ENCODE data around the gene SHISA5. TPM values are rescaled to one million over a fixed set of nuclear protein-coding genes. Genes with fewer than 3 reads are reported as not detected.

The SHISA5 gene
- total RNA-seq, 2 experiments from 2014 or later, result 266 to 271 TPM

- H3K9me3 Mint-ChIP-seq, result no peaks in the 10 kb centered on the region
- CTCF ChIA-PET, result interaction anchor here (1.4 to 8.0 kb wide), 2 partner anchors 8 to 10 kb away, joined by 6 to 76 read pairs; no protein-coding TSS in a partner anchor
- DNase-seq, result no peak
- no peaks in the 10 kb centered on the region for H3K27me3 Mint-ChIP-seq
- H3K4me1 Mint-ChIP-seq, result peaks cover 51% of the 10 kb centered on the region
- H3K36me3 Mint-ChIP-seq (ENCODE audit: low read depth), result peaks cover 35% of the 10 kb centered on the region
- H3K4me3 Mint-ChIP-seq, result peak overlapping the region; percentile 96
- H3K27ac Mint-ChIP-seq, result peak overlapping the region; percentile 42
- POLR2A ChIA-PET, result interaction anchor here (0.7 kb wide), 1 partner anchor 107 kb away, joined by 5 read pairs; no protein-coding TSS in a partner anchor
Measured at GRCh38 chr3:48441940-48442339, 62.0 kb downstream of the SHISA5 start.

- DNase-seq, result no peak
- CTCF ChIA-PET, result interaction anchor here (1.2 to 1.4 kb wide), 2 partner anchors 10 to 26 kb away, joined by 5 to 6 read pairs; partner anchors contain the start of gene PLXNB1
- Mint-ChIP-seq H3K4me3 (peak overlapping the region; percentile 96), H3K4me1 (peaks cover 41% of the 10 kb centered on the region), H3K27me3 (no peaks in the 10 kb centered on the region), H3K36me3 (ENCODE audit: low read depth) (peaks cover 30% of the 10 kb centered on the region), H3K27ac (peak overlapping the region; percentile 91), H3K9me3 (no peaks in the 10 kb centered on the region)
- POLR2A ChIA-PET, result no interaction called here
Measured at GRCh38 chr3:48440590-48440958, 63.4 kb downstream of the SHISA5 start.

DNA sequence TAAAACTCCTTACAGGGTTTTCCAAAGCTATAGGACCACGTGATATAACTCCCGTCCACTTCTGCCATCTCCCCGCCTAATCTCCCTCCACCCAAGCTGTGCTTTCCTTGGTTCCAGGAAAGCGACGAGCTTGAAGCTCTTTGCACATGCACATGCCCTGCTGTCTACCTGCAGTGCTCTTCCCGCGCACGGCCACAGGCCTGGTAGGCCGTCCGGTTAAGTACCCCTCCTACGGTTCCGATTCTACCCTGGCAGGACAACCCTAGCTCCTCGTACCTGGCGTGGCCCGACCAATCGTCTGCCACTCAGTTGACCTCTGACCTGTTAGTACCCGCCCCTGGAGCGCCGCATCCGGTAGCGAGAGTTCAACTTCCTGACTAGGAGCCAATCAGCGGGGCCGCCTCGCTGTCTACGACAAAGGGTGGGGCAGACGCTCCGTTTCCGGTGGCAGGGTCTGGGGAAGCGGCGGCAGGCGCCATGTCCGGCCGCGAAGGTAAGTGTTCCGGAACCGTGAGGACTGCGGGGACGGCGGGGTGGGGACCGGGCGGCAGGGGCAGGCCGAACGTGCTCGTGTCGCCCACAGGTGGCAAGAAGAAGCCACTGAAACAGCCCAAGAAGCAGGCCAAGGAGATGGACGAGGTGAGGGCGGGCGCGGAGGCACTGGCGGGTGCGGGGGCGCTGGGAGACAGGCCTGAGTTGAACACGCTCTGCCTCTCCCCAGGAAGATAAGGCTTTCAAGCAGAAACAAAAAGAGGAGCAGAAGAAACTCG lies 64.0 kb downstream of the SHISA5 start, which contains the start of the genes CCDC51 and TMA7:
Gene CCDC51 (minus strand): TSS at position 300 of the 770 bp plus-strand sequence. CDS start 4,991 bp downstream, outside the sequence.
Gene TMA7 (plus strand): TSS at position 438 of the 770 bp plus-strand sequence. CDS start 40 bp downstream, at position 478.
- Mint-ChIP-seq H3K9me3 (no peaks in the 10 kb centered on the region), H3K4me3 (peak within 1 kb of the TSS; percentile 96), H3K4me1 (peaks cover 38% of the 10 kb centered on the region), H3K27ac (peak within 1 kb of the TSS; percentile 91), H3K36me3 (ENCODE audit: low read depth) (peaks cover 30% of the 10 kb centered on the region), H3K27me3 (no peaks in the 10 kb centered on the region)
- ChIA-PET CTCF (interaction anchor here (0.7 to 1.4 kb wide), 9 partner anchors 9 to 119 kb away, joined by 3 to 7 read pairs (median 4); partner anchors contain the start of gene PLXNB1), POLR2A (interaction anchor here (0.7 to 0.8 kb wide), 2 partner anchors 17 to 117 kb away, joined by 3 read pairs; partner anchors contain the start of gene PFKFB4)
- peak; percentile 100 for DNase-seq

DNA sequence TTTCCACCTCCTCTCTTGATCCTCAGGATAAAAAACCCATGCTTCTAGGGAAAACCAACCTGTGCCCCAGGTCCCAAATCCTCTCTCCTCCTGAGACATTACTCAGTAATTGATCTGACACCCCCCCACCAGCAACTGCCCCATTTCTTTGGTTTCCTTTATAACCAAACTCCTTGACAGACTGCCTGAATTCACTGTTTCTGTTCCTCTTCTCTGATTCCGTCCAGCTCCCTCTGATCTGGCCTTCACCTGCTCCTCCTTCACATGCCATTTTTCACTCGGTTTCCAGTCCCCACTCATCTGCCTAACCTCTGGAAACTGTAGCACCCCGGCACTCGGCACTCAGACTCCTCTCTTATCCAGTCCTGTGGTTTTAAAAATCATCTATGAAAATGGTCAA lies 66.2 kb downstream of the SHISA5 start:
- POLR2A ChIA-PET, result no interaction called here

GRCh38 chr3:48436855-48437254 lies 67.1 kb downstream of the SHISA5 start:
- ChIA-PET CTCF (interaction anchor here (0.6 to 5.5 kb wide), 33 partner anchors 9 to 249 kb away, joined by 3 to 80 read pairs (median 7); partner anchors contain the start of genes ATRIP, CDC25A, PFKFB4 and SLC26A6), POLR2A (interaction anchor here (0.7 to 0.8 kb wide), 2 partner anchors 9 to 69 kb away, joined by 3 to 4 read pairs; partner anchors contain the start of gene ATRIP)
- no peak overlapping the region for H3K4me3 Mint-ChIP-seq
- no peak for DNase-seq
- H3K9me3 Mint-ChIP-seq, result no peaks in the 10 kb centered on the region
- H3K27ac Mint-ChIP-seq, result no peak overlapping the region
- peaks cover 28% of the 10 kb centered on the region for H3K36me3 Mint-ChIP-seq (ENCODE audit: low read depth)
- H3K27me3 Mint-ChIP-seq, result no peaks in the 10 kb centered on the region
- peaks cover 31% of the 10 kb centered on the region for H3K4me1 Mint-ChIP-seq

More for the DNA sequence above, 66.2 kb downstream of the SHISA5 start:
- CTCF ChIA-PET, result interaction anchor here (0.5 to 2.9 kb wide), 2 partner anchors 37 to 57 kb away, joined by 3 to 33 read pairs; no protein-coding TSS in a partner anchor
- H3K27me3 Mint-ChIP-seq, result no peaks in the 10 kb centered on the region
- no peak overlapping the region for H3K27ac Mint-ChIP-seq
- peaks cover 38% of the 10 kb centered on the region for H3K4me1 Mint-ChIP-seq
- H3K36me3 Mint-ChIP-seq (ENCODE audit: low read depth), result peaks cover 28% of the 10 kb centered on the region
- H3K4me3 Mint-ChIP-seq, result no peak overlapping the region
- no peak for DNase-seq
- no peaks in the 10 kb centered on the region for H3K9me3 Mint-ChIP-seq

GRCh38 chr3:48436477-48436787 lies 67.5 kb downstream of the SHISA5 start:
- no peak overlapping the region for H3K27ac Mint-ChIP-seq
- peaks cover 28% of the 10 kb centered on the region for H3K36me3 Mint-ChIP-seq (ENCODE audit: low read depth)
- ChIA-PET POLR2A (interaction anchor here (0.6 to 0.8 kb wide), 3 partner anchors 10 to 68 kb away, joined by 3 to 4 read pairs (median 3); partner anchors contain the start of gene ATRIP), CTCF (interaction anchor here (0.5 to 5.5 kb wide), 81 partner anchors 9 to 637 kb away, joined by 3 to 80 read pairs (median 5); partner anchors contain the start of genes ATRIP, CDC25A, IP6K2 and PFKFB4)
- H3K27me3 Mint-ChIP-seq, result no peaks in the 10 kb centered on the region
- no peak for DNase-seq
- H3K9me3 Mint-ChIP-seq, result no peaks in the 10 kb centered on the region
- H3K4me3 Mint-ChIP-seq, result no peak overlapping the region
- H3K4me1 Mint-ChIP-seq, result peaks cover 30% of the 10 kb centered on the region

GRCh38 chr3:48435774-48436476 lies 68.0 kb downstream of the SHISA5 start:
- Mint-ChIP-seq H3K27me3 (no peaks in the 10 kb centered on the region), H3K36me3 (ENCODE audit: low read depth) (peaks cover 27% of the 10 kb centered on the region), H3K9me3 (no peaks in the 10 kb centered on the region), H3K4me1 (peaks cover 31% of the 10 kb centered on the region), H3K27ac (no peak overlapping the region), H3K4me3 (no peak overlapping the region)
- DNase-seq, result peak; percentile 90
- CTCF ChIA-PET, result interaction anchor here (0.5 to 5.5 kb wide), 84 partner anchors 9 to 637 kb away, joined by 3 to 80 read pairs (median 4); partner anchors contain the start of genes ATRIP, CDC25A, IP6K2 and PFKFB4
- POLR2A ChIA-PET, result interaction anchor here (0.5 to 0.7 kb wide), 3 partner anchors 10 to 34 kb away, joined by 3 to 4 read pairs (median 4); partner anchors contain the start of gene ATRIP

GRCh38 chr3:48435223-48435595 lies 68.8 kb downstream of the SHISA5 start:
- Mint-ChIP-seq H3K36me3 (ENCODE audit: low read depth) (peaks cover 21% of the 10 kb centered on the region), H3K4me3 (no peak overlapping the region), H3K27me3 (no peaks in the 10 kb centered on the region), H3K9me3 (no peaks in the 10 kb centered on the region), H3K27ac (peak overlapping the region; percentile 36), H3K4me1 (peaks cover 32% of the 10 kb centered on the region)
- POLR2A ChIA-PET, result interaction anchor here (0.5 kb wide), 1 partner anchor 35 kb away, joined by 4 read pairs; no protein-coding TSS in a partner anchor
- CTCF ChIA-PET, result interaction anchor here (0.7 to 5.5 kb wide), 33 partner anchors 8 to 202 kb away, joined by 3 to 80 read pairs (median 9); partner anchors contain the start of genes ATRIP, PFKFB4, SHISA5 and ZNF589
- DNase-seq, result no peak

DNA sequence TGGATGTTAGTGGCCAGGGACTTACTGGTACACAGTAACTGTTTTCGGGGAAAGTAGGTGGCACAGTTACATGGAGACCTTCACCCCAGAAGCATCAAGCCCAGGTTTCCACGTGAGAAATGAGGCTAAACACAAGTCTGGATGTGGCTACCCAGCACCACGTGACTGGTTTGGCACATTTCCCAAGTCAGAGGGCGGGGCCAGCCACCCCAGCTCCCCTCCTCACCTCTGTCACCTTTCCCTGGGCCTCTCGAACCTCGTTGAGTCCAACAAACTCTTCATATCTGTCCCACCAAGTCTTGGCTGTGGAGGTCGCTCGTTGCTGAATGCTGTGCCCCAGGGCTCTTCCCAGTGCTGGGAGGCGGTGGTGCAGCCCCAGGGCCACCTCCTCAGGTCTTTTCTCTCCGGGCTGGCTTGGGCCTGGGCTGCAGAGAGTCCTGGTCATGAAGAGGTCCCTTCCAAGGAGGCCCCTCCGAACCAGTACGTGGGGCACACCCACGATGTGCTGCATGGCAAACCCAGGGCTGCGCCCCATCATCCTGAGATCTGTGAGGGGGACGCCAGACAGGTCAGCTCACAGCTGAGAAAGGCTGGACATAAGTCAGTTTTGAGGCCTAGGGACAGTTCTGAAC lies 69.3 kb downstream of the SHISA5 start:
- Mint-ChIP-seq H3K4me3 (no peak overlapping the region), H3K4me1 (peaks cover 35% of the 10 kb centered on the region), H3K36me3 (ENCODE audit: low read depth) (peaks cover 19% of the 10 kb centered on the region), H3K27me3 (peaks cover 2% of the 10 kb centered on the region), H3K27ac (peak overlapping the region; percentile 38), H3K9me3 (no peaks in the 10 kb centered on the region)
- DNase-seq, result no peak
- CTCF ChIA-PET, result interaction anchor here (0.9 to 5.5 kb wide), 7 partner anchors 11 to 251 kb away, joined by 3 to 80 read pairs (median 13); partner anchors contain the start of genes ATRIP and NCKIPSD
- POLR2A ChIA-PET, result interaction anchor here (0.5 kb wide), 1 partner anchor 122 kb away, joined by 9 read pairs; no protein-coding TSS in a partner anchor

DNA sequence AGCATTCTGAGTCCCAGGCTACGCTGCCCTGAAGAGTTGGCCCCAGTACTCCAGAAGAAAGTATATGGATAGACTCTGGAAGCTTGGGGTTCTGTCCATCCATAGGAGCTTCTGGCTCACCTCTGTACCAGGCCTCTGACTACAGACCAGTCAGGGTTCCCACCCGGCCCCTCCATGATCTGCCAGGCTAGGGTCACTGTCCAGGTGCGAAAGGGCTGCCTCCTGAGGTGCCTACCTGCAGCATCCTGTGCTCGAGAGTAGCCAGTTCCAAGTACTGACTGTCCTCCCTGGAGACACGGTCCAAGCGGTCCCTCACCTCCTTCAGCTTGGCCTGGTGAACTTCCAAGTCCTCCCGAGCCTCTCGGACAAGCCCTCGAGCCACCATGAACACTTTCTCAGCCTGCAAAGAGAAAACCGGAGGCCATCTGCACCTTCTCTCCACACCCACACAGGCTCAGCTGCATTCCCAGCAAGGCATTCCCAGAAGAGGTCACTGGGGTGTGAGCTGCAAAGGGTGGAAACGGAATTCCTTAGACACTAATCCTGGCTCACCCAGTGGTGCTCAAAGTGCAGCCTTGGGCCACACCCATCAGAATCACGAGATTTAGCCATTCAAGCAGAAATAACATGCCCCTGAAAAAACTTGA lies 70.4 kb downstream of the SHISA5 start:
- POLR2A ChIA-PET, result interaction anchor here (0.5 kb wide), 1 partner anchor 124 kb away, joined by 9 read pairs; no protein-coding TSS in a partner anchor
- CTCF ChIA-PET, result interaction anchor here (0.9 to 5.5 kb wide), 6 partner anchors 12 to 252 kb away, joined by 3 to 80 read pairs (median 8); partner anchors contain the start of genes ATRIP and NCKIPSD
- Mint-ChIP-seq H3K4me1 (peaks cover 29% of the 10 kb centered on the region), H3K27me3 (peaks cover 2% of the 10 kb centered on the region), H3K27ac (peak overlapping the region; percentile 15), H3K9me3 (no peaks in the 10 kb centered on the region), H3K4me3 (no peak overlapping the region), H3K36me3 (ENCODE audit: low read depth) (peaks cover 19% of the 10 kb centered on the region)
- no peak for DNase-seq

Data from activated CD4-positive, alpha-beta T cell treated with anti-CD3 and anti-CD28 coated beads, Interleukin-2, amount 10 ng/mL, durations not matched to agents 7 days and 5 days (primary cell).